Measurements from ENCODE around the gene EPHA4.

DNA sequence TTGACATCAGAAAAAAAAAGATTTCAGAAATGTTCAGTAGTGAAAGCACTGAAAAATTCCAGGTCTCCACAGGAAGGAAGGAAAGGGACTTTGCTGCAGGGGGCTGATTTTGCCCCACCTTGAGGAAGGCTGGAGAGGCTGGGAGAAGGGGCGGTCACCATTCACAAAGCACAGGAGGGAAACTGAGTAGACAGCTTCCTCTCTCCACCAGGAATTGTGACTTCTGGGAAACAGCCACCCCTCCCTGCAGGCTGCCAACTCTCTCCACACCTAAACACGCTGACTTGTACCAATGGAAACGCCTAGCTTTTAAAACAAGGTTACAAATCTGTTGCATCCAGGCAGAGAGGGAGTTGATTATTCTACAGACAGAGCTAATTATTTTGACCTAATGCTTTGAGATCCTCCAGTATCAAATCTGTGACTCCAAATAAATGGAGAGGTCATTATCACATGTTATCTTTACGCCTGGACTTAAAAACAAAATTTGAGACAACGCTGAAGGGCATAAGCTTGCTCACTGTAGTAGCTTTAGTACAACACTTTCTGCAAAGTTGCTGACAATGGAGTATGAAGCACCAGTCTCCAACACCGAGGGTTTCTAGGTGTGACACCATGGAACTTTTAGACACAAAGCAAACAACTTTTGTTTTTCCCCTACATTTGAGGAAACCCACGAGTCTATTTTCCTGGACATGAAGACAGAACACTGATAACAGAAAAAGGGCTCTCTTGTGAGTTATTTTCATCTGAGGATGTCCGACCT, 42.7 kb downstream of the EPHA4 start:
- TF ChIP-seq POLR2A (IDR thresholded peaks at IDR 0.05) (no peak), CTCF (IDR thresholded peaks at IDR 0.05) (no peak)

Data from stomach (tissue), 4 donors.